Sigmoid colon (tissue), 7 donors: ENCODE results near the gene DNAH17. TPM values are rescaled to one million over a fixed set of nuclear protein-coding genes. Genes with fewer than 3 reads are reported as not detected.

Experiments used
- DNase-seq: peaks from one replicate; pipeline ENCODE4 v3.0.0-alpha.2; 2019
- H3K27ac ChIP-seq, 4 donors: fragments of 200-600 bp; sonication (generic); one replicate each; pipeline ENCODE4 v1.5.1; 2016 to 2019; ENCODE audit warnings: mild to moderate bottlenecking in 1 of 4
- H3K27me3 ChIP-seq, 3 donors: fragments of 200-600 bp; sonication (generic); one replicate each; pipeline ENCODE4 v1.5.1; 2019; ENCODE audit warnings: mild to moderate bottlenecking in 1 of 3
- H3K36me3 ChIP-seq, 4 donors: fragments of 200-600 bp; sonication (generic); one replicate each; pipeline ENCODE4 v1.5.1; 2016 to 2019
- H3K4me1 ChIP-seq, 4 donors: fragments of 200-600 bp; sonication (generic); one replicate each; pipeline ENCODE4 v1.5.1; 2017 to 2019
- H3K4me3 ChIP-seq, 4 donors: fragments of 200-600 bp; sonication (generic); one replicate each; pipeline ENCODE4 v1.5.1; 2017 to 2019; ENCODE audit warnings: mild to moderate bottlenecking in 2 of 4, moderate library complexity in 1 of 4
- H3K9me3 ChIP-seq, 4 donors: fragments of 200-600 bp in 3 of 4; sonication (generic) in 3 of 4; one replicate each; pipeline versions ENCODE4 v1.5.1 to v1.6.1; 2013 to 2019
- CTCF ChIP-seq, 4 experiments: fragments of 450-650 bp in 3 of 4; fragments of 200-600 bp in 1 of 4; IDR thresholded peaks; one replicate each; pipeline ENCODE4 v1.5.1; 2016 to 2019; ENCODE audit warnings: antibody characterized with exemption in 4 of 4, mild to moderate bottlenecking in 3 of 4, moderate library complexity in 2 of 4
- EP300 ChIP-seq, 4 donors: sonication (generic); formaldehyde crosslinking; IDR thresholded peaks; one replicate each; pipeline ENCODE4 v1.6.1; 2017; ENCODE audit warnings: antibody characterized with exemption in 4 of 4
- POLR2A ChIP-seq, 2 donors: fragments of 450-650 bp; IDR thresholded peaks; one replicate each; pipeline ENCODE4 v1.6.1; 2016; ENCODE audit warnings: antibody characterized with exemption in 2 of 2, mild to moderate bottlenecking in 2 of 2, moderate library complexity in 2 of 2
- POLR2AphosphoS5 ChIP-seq, 4 donors: sonication (generic); formaldehyde crosslinking; IDR thresholded peaks; one replicate each; pipeline ENCODE4 v1.6.1; 2017; ENCODE audit warnings: antibody characterized with exemption in 4 of 4
- WGBS, 2 donors: extraction: QIAGEN DNeasy Blood & Tissue Kit; methylation state at CpG; one replicate each; pipeline ENCODE4 v1.1.7; 2013; 5-methylcytosine and 5-hydroxymethylcytosine counted together
- intact Hi-C: fragments of 100-400 bp; cut with DNase I; formaldehyde crosslinking; loops from one replicate; pipeline ENCODE4 v1.15.1; 2023
- polyA plus RNA-seq, 3 donors: library from polyadenylated mRNA; stranded (reverse); fragments of 200-250 nt; gene quantifications; one replicate each; pipeline ENCODE4 v1.2.3, GENCODE V29; 2013
- total RNA-seq, 4 donors: library from RNA; depleted of rRNA; stranded (reverse); fragments of >200 nt; gene quantifications; one replicate each; pipeline ENCODE4 v1.1.0, GENCODE V29; 2016
- donor health status: healthy with polysubstance abuse.
- donor health status: Bipolar disorder and iron deficiency.
- donor health status: healthy.

The DNAH17 gene
- total and polyA plus RNA-seq, 7 donors: 0.07 to 0.68 (median 0.26) TPM; not detected in 3

GRCh38 chr17:78566947-78567346 is 10.2 kb downstream of the DNAH17 start:
- TF ChIP-seq POLR2AphosphoS5 (IDR thresholded peaks at IDR 0.05) (no peak), EP300 (IDR thresholded peaks at IDR 0.05) (no peak), CTCF (IDR thresholded peaks at IDR 0.05) (no peak), POLR2A (IDR thresholded peaks at IDR 0.05) (no peak)
- no peaks in the 10 kb centered on the region for H3K9me3 ChIP-seq
- intact Hi-C loops: no loop called here
- H3K27me3 ChIP-seq: no peaks in the 10 kb centered on the region
- no peak for DNase-seq
- 85 to 90% methylated on average over 10 of the region's 10 CpGs for WGBS, 2 donors
- no peak overlapping the region for H3K4me3 ChIP-seq
- H3K36me3 ChIP-seq: no peaks in the 10 kb centered on the region
- H3K27ac ChIP-seq: no peak overlapping the region
- no peaks in the 10 kb centered on the region for H3K4me1 ChIP-seq

GRCh38 chr17:78563189-78564145 is 13.7 kb downstream of the DNAH17 start:
- Histone ChIP-seq H3K36me3 (no peaks in the 10 kb centered on the region), H3K4me3 (no peak overlapping the region), H3K9me3 (no peaks in the 10 kb centered on the region), H3K27ac (peak overlapping the region in 3 of 4 donors; percentile 17 to 39 (median 25)), H3K27me3 (peaks cover 0 to 18% (median 0%) of the 10 kb centered on the region in 3 donors), H3K4me1 (no peaks in the 10 kb centered on the region)
- 54 to 68% methylated on average over 22 of the region's 22 CpGs for WGBS, 2 donors
- peak; percentile 76 for DNase-seq
- no peak for TF ChIP-seq POLR2A (IDR thresholded peaks at IDR 0.05)
- no peak for TF ChIP-seq POLR2AphosphoS5 (IDR thresholded peaks at IDR 0.05)
- no peak for TF ChIP-seq CTCF (IDR thresholded peaks at IDR 0.05)
- no peak for TF ChIP-seq EP300 (IDR thresholded peaks at IDR 0.05)
- intact Hi-C loops: no loop called here

GRCh38 chr17:78562734-78563133 is 14.5 kb downstream of the DNAH17 start:
- 86 to 89% methylated on average over 7 of the region's 7 CpGs for WGBS, 2 donors
- no peaks in the 10 kb centered on the region for H3K36me3 ChIP-seq
- intact Hi-C loops: no loop called here
- no peaks in the 10 kb centered on the region for H3K9me3 ChIP-seq
- no peak overlapping the region for H3K4me3 ChIP-seq
- DNase-seq: no peak
- TF ChIP-seq POLR2A (IDR thresholded peaks at IDR 0.05): no peak
- no peak for TF ChIP-seq EP300 (IDR thresholded peaks at IDR 0.05)
- no peak for TF ChIP-seq POLR2AphosphoS5 (IDR thresholded peaks at IDR 0.05)
- no peaks in the 10 kb centered on the region for H3K4me1 ChIP-seq
- peaks cover 0 to 18% (median 0%) of the 10 kb centered on the region in 3 donors for H3K27me3 ChIP-seq
- peak overlapping the region in 3 of 4 donors; percentile 17 to 39 (median 25) for H3K27ac ChIP-seq

GRCh38 chr17:78561166-78561565 is 16.0 kb downstream of the DNAH17 start:
- no peak for DNase-seq
- no peak overlapping the region for H3K4me3 ChIP-seq
- no peaks in the 10 kb centered on the region for H3K36me3 ChIP-seq
- 86 to 93% methylated on average over 10 of the region's 10 CpGs for WGBS, 2 donors
- TF ChIP-seq POLR2A (IDR thresholded peaks at IDR 0.05) (no peak), CTCF (IDR thresholded peaks at IDR 0.05) (no peak), POLR2AphosphoS5 (IDR thresholded peaks at IDR 0.05) (no peak), EP300 (IDR thresholded peaks at IDR 0.05) (no peak)
- no peak overlapping the region for H3K27ac ChIP-seq
- no peaks in the 10 kb centered on the region for H3K4me1 ChIP-seq
- peaks cover 0 to 18% (median 0%) of the 10 kb centered on the region in 3 donors for H3K27me3 ChIP-seq
- intact Hi-C loops: no loop called here
- H3K9me3 ChIP-seq: no peaks in the 10 kb centered on the region

- intact Hi-C loops: no loop called here
- TF ChIP-seq POLR2AphosphoS5 (IDR thresholded peaks at IDR 0.05): no peak
- no peaks in the 10 kb centered on the region for H3K9me3 ChIP-seq
- H3K36me3 ChIP-seq: no peaks in the 10 kb centered on the region
- no peaks in the 10 kb centered on the region for H3K4me1 ChIP-seq
- H3K27ac ChIP-seq: no peak overlapping the region
- whole genome bisulfite sequencing, 2 donors: 91 to 93% methylated on average over 22 of the region's 22 CpGs
- no peak overlapping the region for H3K4me3 ChIP-seq
- no peak for DNase-seq
- peaks cover 0 to 18% (median 0%) of the 10 kb centered on the region in 3 donors for H3K27me3 ChIP-seq
Observed at GRCh38 chr17:78560731-78561130, 16.5 kb downstream of the DNAH17 start.
